Glutamatergic neuron (in vitro differentiated cells): Measurements from ENCODE around the gene RSKR. TPM values are rescaled to one million over a fixed set of nuclear protein-coding genes. Genes with fewer than 3 reads are reported as not detected.

ENCODE experiments used
- DNase-seq: peaks from one replicate; pipeline ENCODE4 v3.0.0; 2022
- H3K27ac Mint-ChIP-seq: one replicate; pipeline ENCODE4 v1.8.0; 2020; ENCODE audit warnings: mild to moderate bottlenecking, mixed read lengths, inconsistent platforms; ENCODE audit not compliant: unreplicated experiment
- H3K27me3 Mint-ChIP-seq: one replicate; pipeline ENCODE4 v1.8.0; 2020; ENCODE audit warnings: mild to moderate bottlenecking, moderate library complexity, mixed read lengths, inconsistent platforms; ENCODE audit not compliant: unreplicated experiment
- H3K36me3 Mint-ChIP-seq: one replicate; pipeline ENCODE4 v1.8.0; 2020; ENCODE audit warnings: mild to moderate bottlenecking, mixed read lengths, inconsistent platforms; ENCODE audit not compliant: unreplicated experiment
- H3K4me1 Mint-ChIP-seq: one replicate; pipeline ENCODE4 v1.8.0; 2020; ENCODE audit warnings: mild to moderate bottlenecking, low read depth, mixed read lengths, inconsistent platforms; ENCODE audit not compliant: unreplicated experiment
- H3K4me3 Mint-ChIP-seq: one replicate; pipeline ENCODE4 v1.8.0; 2020; ENCODE audit warnings: mild to moderate bottlenecking, mixed read lengths, inconsistent platforms; ENCODE audit not compliant: unreplicated experiment
- H3K9me3 Mint-ChIP-seq: one replicate; pipeline ENCODE4 v1.8.0; 2020; ENCODE audit warnings: mild to moderate bottlenecking, moderate library complexity, mixed read lengths, inconsistent platforms; ENCODE audit not compliant: unreplicated experiment
- total RNA-seq: library from RNA; stranded (reverse); fragmentation: NEBNext Ultra II Directional; extraction: Animal tissue kit (Norgen Biotek cat#: 25700); gene quantifications from one replicate; pipeline ENCODE4 v1.2.1, GENCODE V29; 2021; ENCODE audit not compliant: unreplicated experiment
- TF ChIP-seq, protein P1 (sequence below): fragments of 200-600 bp; sonication (generic); IDR thresholded peaks from one replicate; pipeline ENCODE4 v1.5.0; 2021; ENCODE audit not compliant: partially characterized antibody, unreplicated experiment

RSKR gene
- total RNA-seq, 1 donor from 2014 or later: 44.5 TPM

- Mint-ChIP-seq H3K4me1 (no peaks in the 10 kb centered on the region), H3K27ac (no peak overlapping the region), H3K36me3 (no peaks in the 10 kb centered on the region), H3K4me3 (no peak overlapping the region), H3K27me3 (peaks cover 2% of the 10 kb centered on the region), H3K9me3 (no peaks in the 10 kb centered on the region)
- TF ChIP-seq, protein P1, sequence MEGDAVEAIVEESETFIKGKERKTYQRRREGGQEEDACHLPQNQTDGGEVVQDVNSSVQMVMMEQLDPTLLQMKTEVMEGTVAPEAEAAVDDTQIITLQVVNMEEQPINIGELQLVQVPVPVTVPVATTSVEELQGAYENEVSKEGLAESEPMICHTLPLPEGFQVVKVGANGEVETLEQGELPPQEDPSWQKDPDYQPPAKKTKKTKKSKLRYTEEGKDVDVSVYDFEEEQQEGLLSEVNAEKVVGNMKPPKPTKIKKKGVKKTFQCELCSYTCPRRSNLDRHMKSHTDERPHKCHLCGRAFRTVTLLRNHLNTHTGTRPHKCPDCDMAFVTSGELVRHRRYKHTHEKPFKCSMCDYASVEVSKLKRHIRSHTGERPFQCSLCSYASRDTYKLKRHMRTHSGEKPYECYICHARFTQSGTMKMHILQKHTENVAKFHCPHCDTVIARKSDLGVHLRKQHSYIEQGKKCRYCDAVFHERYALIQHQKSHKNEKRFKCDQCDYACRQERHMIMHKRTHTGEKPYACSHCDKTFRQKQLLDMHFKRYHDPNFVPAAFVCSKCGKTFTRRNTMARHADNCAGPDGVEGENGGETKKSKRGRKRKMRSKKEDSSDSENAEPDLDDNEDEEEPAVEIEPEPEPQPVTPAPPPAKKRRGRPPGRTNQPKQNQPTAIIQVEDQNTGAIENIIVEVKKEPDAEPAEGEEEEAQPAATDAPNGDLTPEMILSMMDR: no peak
- no peak for DNase-seq
Observed at GRCh38 chr17:28634206-28634865, 20.4 kb upstream of the RSKR start.

DNA sequence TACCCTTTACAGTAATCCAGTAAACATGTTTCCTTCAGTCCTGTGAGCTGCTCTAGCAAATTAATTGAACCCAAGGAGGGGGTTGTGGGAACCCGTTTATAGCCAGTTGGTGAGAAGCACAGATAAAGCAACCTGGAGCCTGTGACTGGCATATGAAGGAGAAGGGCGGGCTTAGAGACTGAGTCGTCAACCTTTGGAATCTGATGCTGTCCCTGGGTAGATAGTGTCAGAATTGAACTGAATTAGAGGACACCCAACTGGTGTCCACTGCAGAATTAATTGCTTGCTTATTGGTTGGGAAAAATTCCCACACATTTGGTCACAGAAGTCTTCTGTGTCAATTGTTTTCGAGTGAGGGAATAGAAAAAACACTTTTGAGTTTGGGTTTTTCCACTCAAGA, 12.8 kb upstream of the RSKR start:
- Mint-ChIP-seq H3K4me3 (no peak overlapping the region), H3K27me3 (no peaks in the 10 kb centered on the region), H3K4me1 (no peaks in the 10 kb centered on the region), H3K27ac (no peak overlapping the region), H3K9me3 (no peaks in the 10 kb centered on the region), H3K36me3 (peaks cover 5% of the 10 kb centered on the region)
- no peak for DNase-seq
- TF ChIP-seq, protein P1: no peak

GRCh38 chr17:28624148-28624547, 10.2 kb upstream of the RSKR start:
- Mint-ChIP-seq H3K27me3 (no peaks in the 10 kb centered on the region), H3K36me3 (peaks cover 5% of the 10 kb centered on the region), H3K27ac (no peak overlapping the region), H3K9me3 (no peaks in the 10 kb centered on the region), H3K4me3 (no peak overlapping the region), H3K4me1 (no peaks in the 10 kb centered on the region)
- no peak for DNase-seq
- TF ChIP-seq, protein P1: no peak

GRCh38 chr17:28623696-28624095, 9.7 kb upstream of the RSKR start:
- TF ChIP-seq, protein P1: no peak
- Mint-ChIP-seq H3K36me3 (peaks cover 5% of the 10 kb centered on the region), H3K9me3 (no peaks in the 10 kb centered on the region), H3K4me1 (no peaks in the 10 kb centered on the region), H3K27me3 (no peaks in the 10 kb centered on the region), H3K4me3 (no peak overlapping the region), H3K27ac (no peak overlapping the region)
- DNase-seq: no peak

- Mint-ChIP-seq H3K36me3 (no peaks in the 10 kb centered on the region), H3K4me3 (no peak overlapping the region)
Observed at GRCh38 chr17:28622186-28622585, 8.2 kb upstream of the RSKR start.

More at GRCh38 chr17:28622186-28622585, 8.2 kb upstream of the RSKR start:
- TF ChIP-seq, protein P1: no peak
- Mint-ChIP-seq H3K9me3 (no peaks in the 10 kb centered on the region), H3K27me3 (no peaks in the 10 kb centered on the region), H3K27ac (no peak overlapping the region), H3K4me1 (no peaks in the 10 kb centered on the region)
- DNase-seq: no peak
